HG03565 (cell line): ENCODE results near the gene CHRNA10.

Experiments
- ATAC-seq: cut with Tn5 transposase; IDR thresholded peaks from one replicate; pipeline ENCODE4 v1.9.1; 2021; ENCODE audit warnings: mild to moderate bottlenecking, moderate library complexity; ENCODE audit not compliant: unreplicated experiment

Gene CHRNA10, protein sequence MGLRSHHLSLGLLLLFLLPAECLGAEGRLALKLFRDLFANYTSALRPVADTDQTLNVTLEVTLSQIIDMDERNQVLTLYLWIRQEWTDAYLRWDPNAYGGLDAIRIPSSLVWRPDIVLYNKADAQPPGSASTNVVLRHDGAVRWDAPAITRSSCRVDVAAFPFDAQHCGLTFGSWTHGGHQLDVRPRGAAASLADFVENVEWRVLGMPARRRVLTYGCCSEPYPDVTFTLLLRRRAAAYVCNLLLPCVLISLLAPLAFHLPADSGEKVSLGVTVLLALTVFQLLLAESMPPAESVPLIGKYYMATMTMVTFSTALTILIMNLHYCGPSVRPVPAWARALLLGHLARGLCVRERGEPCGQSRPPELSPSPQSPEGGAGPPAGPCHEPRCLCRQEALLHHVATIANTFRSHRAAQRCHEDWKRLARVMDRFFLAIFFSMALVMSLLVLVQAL

DNA sequence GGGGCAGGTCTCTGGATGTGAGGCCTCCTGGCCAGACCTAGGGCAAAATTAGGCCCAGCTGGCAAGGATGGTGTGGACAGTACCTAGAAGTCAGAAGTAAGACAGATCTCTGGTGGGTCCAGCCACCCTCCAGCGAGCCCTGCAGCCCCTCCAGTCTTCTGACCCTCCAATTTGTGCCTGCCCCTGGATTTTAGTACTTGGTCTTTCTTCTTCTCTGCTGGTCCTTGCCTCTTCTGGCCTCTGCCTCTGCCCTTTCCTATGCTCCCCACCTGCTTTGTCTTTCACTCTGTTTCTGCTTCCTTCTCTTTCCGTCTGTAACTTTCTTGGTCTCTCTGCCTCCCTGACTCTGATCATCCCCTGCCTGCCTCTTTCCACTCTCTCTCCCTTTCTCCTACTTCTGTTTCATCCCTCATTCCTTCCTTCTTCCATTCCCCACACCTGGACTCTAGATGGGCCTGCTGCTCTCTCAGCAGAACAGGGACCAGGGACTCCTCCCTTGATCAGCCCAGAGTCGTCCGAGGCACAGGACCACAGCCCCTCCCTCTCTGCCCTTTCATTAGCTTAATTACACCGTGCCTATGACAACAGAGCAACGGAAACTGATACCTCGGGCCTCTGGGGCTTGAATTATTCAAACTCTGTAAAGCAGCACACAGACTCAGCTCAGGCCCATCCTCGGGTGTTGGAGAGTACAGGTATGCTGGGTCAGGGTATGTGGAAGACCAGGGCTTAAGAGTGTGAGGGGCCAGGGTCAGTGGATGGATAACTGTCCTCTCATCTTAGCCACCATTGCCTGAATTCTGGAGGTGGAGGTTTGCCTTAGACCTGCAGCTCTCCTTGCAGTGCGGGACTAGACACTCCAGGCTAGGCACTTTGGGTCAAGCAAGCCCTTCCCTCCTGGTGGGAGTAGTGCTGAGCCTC, at the start of gene CHRNA10:
CHRNA10 (minus strand) TSS at position 51 of the 921 bp plus-strand sequence. CDS start 72 bp downstream, outside the sequence.
- no peak for ATAC-seq

DNA sequence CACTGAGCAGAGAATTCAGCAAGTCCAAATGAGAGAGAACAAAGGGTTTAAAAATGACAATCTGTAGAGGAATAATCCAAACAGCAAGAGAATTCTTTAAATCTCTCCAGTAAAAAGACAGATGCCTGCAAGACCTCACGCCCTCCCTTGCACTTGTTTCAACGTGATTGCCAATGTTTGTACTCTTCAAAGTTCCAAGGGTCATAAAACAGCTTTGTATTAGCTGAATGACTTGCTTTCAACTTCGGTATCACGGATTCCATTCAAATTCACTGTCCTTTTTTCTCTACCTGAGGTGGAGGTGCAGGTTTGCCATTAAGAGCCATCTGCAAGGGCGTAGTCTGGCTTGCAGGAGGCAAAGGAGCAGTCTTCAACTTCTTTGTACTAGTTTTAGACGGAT, 41.1 kb upstream of the CHRNA10 start:
- no peak for ATAC-seq

DNA sequence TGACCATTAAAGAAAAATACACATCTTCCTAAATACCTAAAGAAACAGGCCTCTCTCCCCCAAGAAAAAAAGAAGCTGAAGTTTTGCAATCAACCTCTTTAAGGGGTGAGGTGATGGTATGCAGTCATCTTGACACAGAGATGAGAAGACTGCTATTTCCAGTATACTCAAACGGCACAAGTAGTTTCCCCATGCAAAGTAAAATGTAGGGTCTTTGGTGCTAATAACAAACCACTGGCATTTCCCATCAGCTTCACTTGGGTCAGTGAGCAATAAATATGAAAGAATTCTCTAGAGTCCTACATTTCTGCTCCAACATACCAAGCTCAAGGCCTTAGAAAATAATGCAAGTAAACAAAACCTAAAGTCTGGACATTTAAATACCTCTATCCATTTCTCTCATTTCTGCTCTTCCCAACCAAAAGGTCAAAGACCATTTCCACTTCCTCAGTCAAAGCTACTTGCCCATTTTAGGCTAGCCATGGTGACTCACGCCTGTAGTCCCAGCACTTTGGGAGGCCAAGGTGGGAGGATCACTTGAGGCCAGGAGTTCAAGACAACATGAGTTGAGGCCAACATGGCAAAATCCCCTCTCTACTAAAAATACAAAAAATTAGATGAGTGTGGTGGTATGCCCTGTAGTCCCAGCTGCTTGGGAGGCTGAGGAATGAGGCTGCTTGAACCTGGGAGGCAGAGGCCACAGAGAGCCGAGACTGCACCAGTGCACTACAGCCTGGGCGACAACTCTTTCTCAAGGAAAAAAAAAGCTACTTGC, 39.5 kb upstream of the CHRNA10 start:
- no peak for ATAC-seq

DNA sequence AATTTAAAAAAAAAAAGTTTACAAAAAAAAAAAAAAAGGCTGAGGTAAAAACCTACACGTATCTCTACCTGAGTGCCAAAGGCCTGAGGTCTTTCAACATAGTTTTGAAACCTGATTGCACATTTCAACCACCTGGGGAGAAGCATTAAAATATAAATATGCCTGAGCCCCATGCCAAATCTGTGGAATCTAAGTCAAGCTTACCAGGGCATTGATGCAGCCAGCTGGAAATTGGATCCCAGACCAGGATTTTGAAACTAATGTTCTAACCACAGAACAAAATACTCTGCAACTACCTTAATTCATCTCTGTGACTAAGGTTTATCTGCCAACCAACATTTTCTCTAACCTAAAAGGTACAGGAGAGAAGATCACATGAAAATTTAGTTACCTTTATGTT, 38.8 kb upstream of the CHRNA10 start:
- ATAC-seq = no peak

DNA sequence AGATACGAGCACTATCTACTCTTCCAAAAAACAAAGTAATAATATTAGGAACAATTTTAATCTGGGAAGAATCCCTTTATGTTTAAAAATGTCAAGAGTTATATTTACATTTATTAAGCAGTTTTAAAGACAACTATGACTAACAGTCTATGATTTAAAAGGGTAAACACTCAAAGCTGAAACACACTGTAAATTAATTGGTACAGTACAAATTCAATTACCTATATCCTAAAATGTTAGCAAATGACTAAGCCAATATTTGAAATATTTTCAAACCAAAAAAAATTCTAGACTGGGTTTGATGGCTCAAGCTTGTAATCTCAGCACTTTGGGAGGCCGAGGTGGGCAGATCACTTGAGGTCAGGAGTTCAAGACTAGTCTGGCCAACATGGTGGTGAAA, 36.0 kb upstream of the CHRNA10 start:
- ATAC-seq = no peak

DNA sequence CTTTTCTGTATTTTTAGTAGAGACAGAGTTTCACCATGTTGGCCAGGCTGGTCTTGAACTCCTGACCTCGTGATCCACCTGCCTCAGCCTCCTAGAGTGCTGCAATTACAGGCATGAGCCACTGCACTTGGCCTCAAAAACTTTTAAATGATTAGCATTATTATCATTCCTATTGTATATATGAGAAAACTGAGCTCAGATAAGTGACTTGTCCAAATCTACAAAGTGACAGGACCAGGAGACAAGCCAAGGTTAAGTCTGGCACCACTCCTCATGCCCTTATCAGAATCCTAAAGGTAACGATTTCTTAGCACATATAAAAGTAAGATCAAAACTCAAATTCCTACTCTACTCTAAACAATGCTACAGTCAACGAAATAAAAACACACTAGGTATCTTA, 32.2 kb upstream of the CHRNA10 start:
- no peak for ATAC-seq

DNA sequence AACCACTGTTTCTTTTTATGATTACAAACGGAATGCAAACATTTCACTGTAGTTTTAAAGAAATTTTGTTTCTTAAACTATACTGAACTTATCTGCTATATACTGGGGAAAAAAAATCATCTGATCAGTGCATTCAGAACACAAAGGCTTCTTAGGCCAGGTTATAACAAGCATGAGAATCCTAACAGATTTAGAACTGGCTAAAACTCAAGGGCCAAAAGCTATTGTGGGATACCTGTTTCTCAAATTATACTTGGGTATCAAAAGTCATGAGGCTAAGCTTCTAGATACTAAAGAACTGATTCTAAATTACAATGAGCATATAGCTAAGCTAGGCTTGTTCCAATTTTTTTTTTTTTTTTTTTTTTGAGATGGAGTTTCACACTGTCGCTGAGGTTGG, 29.7 kb upstream of the CHRNA10 start:
- no peak for ATAC-seq

DNA sequence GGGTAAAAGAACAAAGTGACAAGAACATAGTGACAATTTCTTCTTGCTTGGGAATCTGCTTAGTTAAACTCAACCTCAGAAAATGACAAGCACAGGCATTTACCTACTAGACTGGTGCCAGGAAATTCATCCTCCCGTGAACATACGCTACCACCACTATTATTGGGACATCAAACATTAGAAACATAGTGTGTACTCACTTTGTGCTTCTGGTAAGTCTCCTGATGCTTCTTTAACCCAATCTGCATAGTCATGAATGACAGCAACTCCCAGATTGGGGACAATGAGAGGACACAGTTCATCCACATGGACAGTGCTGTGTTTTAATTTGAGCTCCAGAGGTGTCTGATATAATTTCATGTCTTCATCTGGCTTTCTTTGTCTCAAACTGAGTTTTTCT, 29.2 kb upstream of the CHRNA10 start:
- no peak for ATAC-seq

DNA sequence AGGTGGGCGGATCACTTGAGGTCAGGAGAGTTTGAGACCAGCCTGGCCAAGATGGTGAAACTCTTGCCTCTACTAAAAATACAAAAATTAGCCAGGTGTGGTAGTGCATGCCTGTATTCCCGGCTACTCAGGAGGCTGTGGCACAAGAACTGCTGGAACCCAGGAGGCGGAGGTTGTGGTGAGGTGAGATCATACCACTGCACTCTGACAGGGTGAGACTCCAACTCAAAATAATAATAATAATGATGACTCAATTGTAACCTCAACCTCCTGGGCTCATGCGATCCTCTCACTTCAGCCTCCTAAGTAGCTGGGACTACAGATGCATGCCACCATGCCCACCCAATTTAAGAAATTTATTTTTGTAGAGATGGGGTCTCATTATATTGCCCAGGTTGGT, 15.6 kb upstream of the CHRNA10 start:
- no peak for ATAC-seq

DNA sequence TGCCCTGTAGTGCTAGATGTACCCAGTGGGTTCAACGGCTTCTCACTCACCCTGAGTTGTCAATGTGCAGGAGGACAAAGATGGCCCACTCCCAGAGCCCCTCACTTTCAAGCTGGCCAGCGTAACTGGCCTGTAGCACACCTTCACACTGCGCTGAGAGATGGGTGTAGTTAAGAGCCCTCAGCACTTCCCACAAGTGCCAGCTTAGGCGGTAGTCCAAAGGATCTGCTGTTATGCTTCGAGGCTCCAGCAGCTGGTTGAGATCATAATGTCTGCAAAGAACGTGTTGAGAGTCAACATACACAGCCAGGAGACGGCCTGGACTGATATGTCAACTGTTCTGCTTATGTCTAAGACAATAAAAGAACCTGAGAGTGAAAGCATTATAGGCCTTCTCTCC, 14.7 kb upstream of the CHRNA10 start:
- ATAC-seq = no peak

DNA sequence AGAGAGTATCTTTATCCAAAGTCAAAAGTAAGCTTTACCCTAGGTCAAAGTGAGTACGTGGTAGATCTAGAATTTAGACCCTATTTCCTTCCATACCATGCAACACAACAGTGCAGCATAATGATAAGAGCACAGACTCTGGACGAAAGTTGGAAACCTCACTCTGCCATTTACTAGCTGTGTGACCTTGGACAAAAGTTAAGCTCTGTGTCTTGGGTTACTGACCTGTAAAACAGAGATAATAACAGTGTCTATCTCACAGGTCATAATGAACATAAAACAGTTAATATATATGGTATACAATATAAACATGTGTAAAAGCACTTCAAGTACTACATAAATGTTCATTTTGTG, 13.6 kb upstream of the CHRNA10 start:
- ATAC-seq = no peak

DNA sequence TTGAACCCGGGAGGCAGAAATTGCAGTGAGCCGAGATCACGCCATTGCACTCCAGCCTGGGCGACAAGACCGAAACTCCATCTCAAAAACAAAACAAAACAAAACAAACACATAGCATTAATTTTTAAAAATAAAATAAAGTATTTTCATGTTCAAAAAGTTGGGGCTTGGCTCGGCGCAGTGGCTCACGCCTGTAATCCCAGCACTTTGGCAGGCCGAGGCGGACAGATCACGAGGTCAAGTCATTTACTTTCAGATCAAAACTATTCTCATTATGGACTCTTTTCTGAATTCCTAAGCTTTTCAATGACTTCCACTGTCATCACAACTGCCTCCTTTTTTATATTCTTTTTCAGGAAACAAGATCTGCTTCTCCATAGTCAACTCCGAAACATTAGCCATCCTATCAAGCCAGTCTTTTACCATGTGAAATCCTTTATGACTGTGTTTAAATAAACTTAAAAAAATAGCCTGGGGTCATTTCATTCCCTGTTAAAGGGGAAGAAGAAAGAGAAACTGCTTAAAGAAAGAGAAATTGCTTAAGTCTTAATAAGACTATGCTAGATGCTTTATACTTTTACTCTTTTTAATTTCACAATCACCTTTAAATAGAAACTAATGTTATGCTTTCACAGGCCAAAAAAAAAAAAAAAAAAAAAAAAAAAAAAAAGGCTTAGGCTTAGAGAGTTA, 13.1 kb upstream of the CHRNA10 start:
- no peak for ATAC-seq

DNA sequence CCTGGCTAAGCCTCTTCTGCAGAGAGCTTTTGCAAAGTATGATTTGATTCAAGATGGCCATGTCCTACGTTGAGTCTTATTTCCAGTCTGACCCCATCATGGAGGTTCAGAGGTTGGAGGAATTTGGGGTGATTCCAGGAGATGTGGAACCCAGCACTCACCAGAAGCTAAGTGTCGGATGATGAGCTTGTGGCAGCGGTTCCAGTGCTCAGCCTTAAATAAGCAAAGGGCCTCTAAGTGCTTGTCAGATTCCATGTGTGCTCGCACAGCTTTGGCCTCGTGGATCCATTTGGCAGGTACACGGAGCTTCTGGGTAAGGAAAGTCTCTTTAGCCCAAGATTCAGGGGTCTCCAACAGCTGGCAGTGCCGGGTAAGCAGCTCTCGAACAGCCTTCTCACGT, 11.9 kb upstream of the CHRNA10 start:
- no peak for ATAC-seq

DNA sequence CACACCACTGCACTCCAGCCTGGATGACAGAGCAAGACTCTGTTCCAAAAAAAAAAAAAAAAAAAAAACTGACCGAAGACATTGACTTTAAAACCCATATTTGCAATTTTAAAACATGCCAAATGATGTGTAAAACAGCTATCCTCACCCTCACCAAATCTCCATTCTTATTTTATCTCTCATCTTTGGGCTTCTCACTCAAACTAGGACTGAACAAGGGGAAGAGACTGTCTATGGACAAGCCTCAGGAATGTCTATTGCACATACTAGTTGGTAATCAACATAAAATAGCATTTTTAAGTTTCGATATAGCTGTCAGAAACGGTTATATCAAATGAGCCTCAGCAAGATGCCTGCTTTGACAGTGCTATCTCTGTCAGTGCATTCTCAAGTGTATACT, 7.9 kb upstream of the CHRNA10 start:
- no peak for ATAC-seq

DNA sequence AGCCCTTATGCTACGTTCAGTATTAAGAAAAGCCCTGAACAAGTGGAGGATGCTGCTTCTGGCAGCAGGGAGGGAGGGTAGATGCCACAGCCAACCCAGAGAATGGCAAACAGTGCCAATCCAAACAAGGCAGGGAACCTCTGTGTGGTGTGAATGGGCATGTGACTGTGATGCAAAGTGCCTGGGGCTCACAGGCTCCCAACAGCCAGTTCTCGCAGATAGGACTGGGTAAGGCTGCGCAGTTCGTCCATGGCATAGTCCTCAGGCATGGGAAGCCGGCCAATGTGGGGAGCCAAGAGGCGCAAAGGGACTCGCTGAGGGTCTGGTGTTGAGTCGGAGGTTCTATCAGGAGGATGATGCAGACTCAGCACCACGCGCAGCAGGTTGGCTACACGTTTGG, 4.8 kb upstream of the CHRNA10 start:
- no peak for ATAC-seq

DNA sequence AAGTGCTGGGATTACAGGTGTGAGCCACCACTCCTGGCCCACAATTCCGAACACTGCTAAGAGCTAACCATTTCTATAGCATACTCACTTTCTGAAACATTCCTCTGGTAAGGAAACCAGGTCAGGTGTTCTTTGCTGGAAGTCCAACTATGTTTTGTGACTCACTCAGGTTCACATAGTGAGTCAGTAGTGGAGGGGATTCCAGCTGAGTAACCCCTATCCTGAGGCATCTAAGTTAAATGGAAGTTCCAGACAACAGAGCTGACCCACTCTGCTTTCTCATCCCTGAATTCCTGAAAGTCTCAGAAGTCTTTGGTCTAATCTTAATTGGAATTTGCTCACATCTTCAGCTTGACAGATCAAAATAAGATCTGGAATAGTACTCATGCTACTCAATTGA, 3.0 kb upstream of the CHRNA10 start:
- no peak for ATAC-seq

DNA sequence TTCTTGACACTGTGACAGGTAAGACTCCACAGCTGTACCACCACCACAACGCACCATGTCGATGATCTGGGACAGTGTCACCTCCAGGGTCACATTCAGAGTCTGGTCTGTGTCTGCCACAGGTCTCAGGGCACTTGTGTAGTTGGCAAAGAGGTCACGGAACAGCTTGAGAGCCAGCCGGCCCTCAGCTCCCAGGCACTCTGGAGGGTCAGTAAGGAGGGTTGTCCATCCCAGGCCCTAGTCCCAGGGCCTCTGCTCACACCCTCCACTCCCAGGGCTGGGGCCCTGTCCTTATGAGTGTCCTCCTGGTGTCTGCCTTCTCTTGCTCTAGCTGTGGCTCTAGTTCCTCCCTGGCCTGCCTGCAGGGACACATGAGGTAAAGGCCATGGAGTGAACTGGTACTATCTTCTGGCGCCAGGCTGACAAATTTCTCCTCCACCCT, 1.4 kb downstream of the CHRNA10 start:
- no peak for ATAC-seq

DNA sequence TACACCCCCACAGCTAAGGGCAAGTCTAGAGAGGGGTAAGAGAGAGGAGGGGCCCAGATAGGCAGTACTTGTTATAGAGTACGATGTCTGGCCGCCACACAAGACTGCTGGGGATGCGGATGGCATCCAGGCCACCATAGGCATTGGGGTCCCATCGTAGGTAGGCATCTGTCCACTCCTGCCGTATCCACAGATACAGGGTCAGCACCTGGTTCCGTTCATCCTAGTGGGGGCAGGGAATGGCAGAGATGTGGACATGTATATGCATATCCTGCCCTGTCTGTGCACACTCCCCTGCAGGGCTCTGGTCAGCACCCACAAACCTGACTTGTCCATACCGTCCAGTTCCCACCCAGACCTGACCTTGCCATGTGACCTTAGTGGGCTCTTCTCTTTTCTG, 2.1 kb downstream of the CHRNA10 start:
- ATAC-seq = no peak

DNA sequence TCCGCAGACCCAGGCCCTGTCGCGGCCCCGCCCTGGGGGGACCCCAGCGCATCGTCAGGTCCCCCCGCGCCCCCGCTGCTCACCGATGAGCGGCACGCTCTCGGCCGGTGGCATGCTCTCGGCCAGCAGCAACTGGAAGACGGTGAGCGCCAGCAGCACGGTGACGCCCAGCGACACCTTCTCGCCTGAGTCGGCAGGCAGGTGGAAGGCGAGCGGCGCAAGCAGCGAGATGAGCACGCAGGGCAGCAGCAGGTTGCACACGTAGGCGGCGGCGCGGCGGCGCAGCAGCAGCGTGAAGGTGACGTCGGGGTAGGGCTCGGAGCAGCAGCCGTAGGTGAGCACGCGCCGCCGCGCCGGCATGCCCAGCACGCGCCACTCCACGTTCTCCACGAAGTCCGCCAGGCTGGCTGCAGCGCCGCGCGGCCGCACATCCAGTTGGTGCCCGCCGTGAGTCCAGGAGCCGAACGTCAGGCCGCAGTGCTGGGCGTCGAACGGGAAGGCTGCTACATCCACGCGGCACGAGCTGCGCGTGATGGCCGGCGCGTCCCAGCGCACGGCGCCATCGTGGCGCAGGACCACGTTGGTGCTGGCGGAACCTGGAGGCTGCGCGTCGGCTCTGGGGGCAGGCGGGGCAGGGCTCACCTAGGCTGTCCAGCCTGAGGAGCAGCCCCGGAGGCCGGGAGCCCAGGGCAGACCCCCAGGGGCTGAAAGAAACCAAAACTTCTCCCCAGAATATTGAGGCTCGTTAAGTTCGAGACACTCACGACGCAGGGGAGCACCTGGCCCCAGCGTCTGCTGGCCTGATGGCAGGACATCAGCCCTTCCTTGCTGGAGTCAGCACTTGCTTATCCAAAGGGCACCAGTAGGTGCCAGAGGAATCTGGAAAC, 3.8 kb downstream of the CHRNA10 start:
- ATAC-seq = no peak
